ENCODE results near the gene PAPPA2. TPM values are rescaled to one million over a fixed set of nuclear protein-coding genes. Genes with fewer than 3 reads are reported as not detected.

Gene PAPPA2
- polyA plus RNA-seq, 1 experiment: 0.97 TPM

- no peaks in the 10 kb centered on the region for H3K36me3 ChIP-seq (ENCODE audit: control insufficient read depth, insufficient read depth, low read length)
- no peak overlapping the region for H3K4me3 ChIP-seq (ENCODE audit: low read depth, low read length)
- no peak for DNase-seq (ENCODE audit: low read depth)
- CTCF ChIA-PET: no interaction called here
- TF ChIP-seq, protein P1, sequence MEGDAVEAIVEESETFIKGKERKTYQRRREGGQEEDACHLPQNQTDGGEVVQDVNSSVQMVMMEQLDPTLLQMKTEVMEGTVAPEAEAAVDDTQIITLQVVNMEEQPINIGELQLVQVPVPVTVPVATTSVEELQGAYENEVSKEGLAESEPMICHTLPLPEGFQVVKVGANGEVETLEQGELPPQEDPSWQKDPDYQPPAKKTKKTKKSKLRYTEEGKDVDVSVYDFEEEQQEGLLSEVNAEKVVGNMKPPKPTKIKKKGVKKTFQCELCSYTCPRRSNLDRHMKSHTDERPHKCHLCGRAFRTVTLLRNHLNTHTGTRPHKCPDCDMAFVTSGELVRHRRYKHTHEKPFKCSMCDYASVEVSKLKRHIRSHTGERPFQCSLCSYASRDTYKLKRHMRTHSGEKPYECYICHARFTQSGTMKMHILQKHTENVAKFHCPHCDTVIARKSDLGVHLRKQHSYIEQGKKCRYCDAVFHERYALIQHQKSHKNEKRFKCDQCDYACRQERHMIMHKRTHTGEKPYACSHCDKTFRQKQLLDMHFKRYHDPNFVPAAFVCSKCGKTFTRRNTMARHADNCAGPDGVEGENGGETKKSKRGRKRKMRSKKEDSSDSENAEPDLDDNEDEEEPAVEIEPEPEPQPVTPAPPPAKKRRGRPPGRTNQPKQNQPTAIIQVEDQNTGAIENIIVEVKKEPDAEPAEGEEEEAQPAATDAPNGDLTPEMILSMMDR (IDR thresholded peaks at IDR 0.05; ENCODE audit: insufficient read depth, low read depth, low read length): no peak
- POLR2A ChIA-PET: no interaction called here
- no peaks in the 10 kb centered on the region for H3K27me3 ChIP-seq (ENCODE audit: control insufficient read depth, insufficient read depth, low read length)
Observed at GRCh38 chr1:176670853-176671252, 207.9 kb downstream of the PAPPA2 start.

DNA sequence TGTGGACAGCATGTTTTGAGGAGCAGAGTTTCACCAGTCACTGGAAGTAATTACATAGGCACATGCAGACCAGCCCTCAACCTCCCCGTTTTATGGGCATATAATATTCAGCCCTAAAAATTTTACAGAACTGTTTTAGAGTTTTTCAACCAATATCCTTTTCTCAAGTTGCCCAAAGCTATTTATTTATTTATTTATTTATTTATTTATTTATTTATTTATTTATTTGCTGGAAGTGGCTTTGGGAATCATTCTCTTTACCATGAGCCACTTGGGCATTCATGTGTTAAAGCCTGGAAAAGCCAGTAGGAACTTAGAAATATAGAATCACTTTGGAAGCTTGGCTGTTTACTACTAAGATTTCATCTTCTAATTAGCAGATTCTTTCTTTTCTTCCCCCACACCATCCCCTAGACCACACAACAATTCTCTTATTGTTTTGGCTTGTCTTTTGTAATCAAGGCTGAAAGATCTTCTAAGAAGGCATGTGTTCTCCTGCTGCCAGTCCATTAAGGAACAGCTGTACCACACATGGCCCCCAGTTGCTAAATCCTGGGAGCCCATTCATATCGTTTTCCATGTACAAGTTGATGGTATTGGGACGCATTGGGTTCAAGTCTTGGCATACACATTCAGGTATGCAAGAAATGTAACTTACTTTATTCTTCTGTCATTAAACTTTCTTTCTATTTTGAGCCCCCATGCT, 220.0 kb downstream of the PAPPA2 start:
- ChIA-PET POLR2A (interaction anchor here (0.6 kb wide), 1 partner anchor 219 kb away, joined by 3 read pairs; no protein-coding TSS in a partner anchor), CTCF (interaction anchor here (0.8 to 1.7 kb wide), 2 partner anchors 122 to 197 kb away, joined by 3 to 7 read pairs; no protein-coding TSS in a partner anchor)
- Histone ChIP-seq H3K36me3 (ENCODE audit: control insufficient read depth, insufficient read depth, low read length) (no peaks in the 10 kb centered on the region), H3K4me3 (ENCODE audit: low read depth, low read length) (no peak overlapping the region), H3K27me3 (ENCODE audit: control insufficient read depth, insufficient read depth, low read length) (peaks cover 3% of the 10 kb centered on the region; the same call in 1 of the 2 replicates)
- TF ChIP-seq, protein P1 (IDR thresholded peaks at IDR 0.05; ENCODE audit: insufficient read depth, low read depth, low read length): no peak
- DNase-seq (ENCODE audit: low read depth): no peak

GRCh38 chr1:176691251-176692228, 228.6 kb downstream of the PAPPA2 start:
- POLR2A ChIA-PET: no interaction called here
- CTCF ChIA-PET: interaction anchor here (0.6 to 8.9 kb wide), 20 partner anchors 9 to 319 kb away, joined by 3 to 115 read pairs (median 4); no protein-coding TSS in a partner anchor
- H3K36me3 ChIP-seq (ENCODE audit: control insufficient read depth, insufficient read depth, low read length): no peaks in the 10 kb centered on the region
- TF ChIP-seq, protein P1 (IDR thresholded peaks at IDR 0.05; ENCODE audit: insufficient read depth, low read depth, low read length): peak; percentile 70
- no peaks in the 10 kb centered on the region for H3K27me3 ChIP-seq (ENCODE audit: control insufficient read depth, insufficient read depth, low read length)
- DNase-seq (ENCODE audit: low read depth): peak; percentile 6
- no peak overlapping the region for H3K4me3 ChIP-seq (ENCODE audit: low read depth, low read length)

DNA sequence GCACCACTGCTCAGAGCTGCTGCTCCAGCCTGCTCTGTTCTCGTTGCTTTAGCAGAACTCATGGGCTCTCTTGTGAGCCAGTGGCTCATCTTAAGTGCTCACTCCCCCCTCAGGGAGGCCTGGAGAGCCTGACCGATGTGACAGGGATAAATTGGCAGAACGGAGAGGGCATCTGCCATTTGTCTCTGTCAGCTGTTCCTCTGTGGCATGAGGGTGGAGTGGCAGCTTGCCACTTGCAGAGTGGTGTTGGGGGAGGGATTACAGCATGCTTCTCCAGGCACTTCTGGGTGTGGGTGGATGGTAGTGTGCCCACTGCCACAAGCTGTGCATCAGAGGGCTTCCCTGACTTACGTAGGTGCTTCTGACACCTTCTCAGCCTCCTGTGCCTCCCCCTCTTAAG, 229.5 kb downstream of the PAPPA2 start:
- ChIA-PET CTCF (interaction anchor here (0.8 to 8.9 kb wide), 6 partner anchors 9 to 133 kb away, joined by 3 to 115 read pairs (median 8); no protein-coding TSS in a partner anchor), POLR2A (no interaction called here)
- TF ChIP-seq, protein P1 (IDR thresholded peaks at IDR 0.05; ENCODE audit: insufficient read depth, low read depth, low read length): no peak

More for the DNA sequence above, 229.5 kb downstream of the PAPPA2 start:
- Histone ChIP-seq H3K27me3 (ENCODE audit: control insufficient read depth, insufficient read depth, low read length) (no peaks in the 10 kb centered on the region), H3K4me3 (ENCODE audit: low read depth, low read length) (no peak overlapping the region), H3K36me3 (ENCODE audit: control insufficient read depth, insufficient read depth, low read length) (no peaks in the 10 kb centered on the region)
- DNase-seq (ENCODE audit: low read depth): no peak

All from BJ (cell line).